Measurements from ENCODE around the gene DHRS7.

GRCh38 chr14:60174352-60175254 is 9.4 kb upstream of the DHRS7 start:
- no peak for TF ChIP-seq POLR2A (IDR thresholded peaks at IDR 0.05; ENCODE audit: low read length)
- no peak for TF ChIP-seq GATA1 (IDR thresholded peaks at IDR 0.05; ENCODE audit: low read depth, low read length)
